HEK293 (cell line): Measurements from ENCODE around the gene ATP5F1D.

Experiments used
- CTCF ChIP-seq: fragments of 450-650 bp; formaldehyde crosslinking; IDR thresholded peaks from 2 replicates; pipeline ENCODE4 v1.5.1; 2016; ENCODE audit warnings: missing biosample characterization, missing genetic modification characterization
- KLF16 ChIP-seq: fragments of 450-650 bp; formaldehyde crosslinking; IDR thresholded peaks from 2 replicates; pipeline ENCODE4 v1.5.1; 2017; ENCODE audit warnings: missing biosample characterization, missing genetic modification characterization
- PRDM10 ChIP-seq: fragments of 450-650 bp; formaldehyde crosslinking; IDR thresholded peaks from 2 replicates; pipeline ENCODE4 v1.5.1; 2016; ENCODE audit warnings: missing biosample characterization, missing genetic modification characterization
- RBAK ChIP-seq: fragments of 450-650 bp; formaldehyde crosslinking; IDR thresholded peaks from 2 replicates; pipeline ENCODE4 v1.5.1; 2016; ENCODE audit warnings: missing biosample characterization, missing genetic modification characterization
- TSHZ1 ChIP-seq: fragments of 450-650 bp; formaldehyde crosslinking; IDR thresholded peaks from 2 replicates; pipeline ENCODE4 v1.5.1; 2016; ENCODE audit warnings: missing biosample characterization, missing genetic modification characterization, borderline replicate concordance
- YY1 ChIP-seq: fragments of 450-650 bp; formaldehyde crosslinking; IDR thresholded peaks from 2 replicates; pipeline ENCODE4 v1.5.1; 2018; ENCODE audit warnings: missing biosample characterization, missing genetic modification characterization
- ZNF132 ChIP-seq: fragments of 450-650 bp; formaldehyde crosslinking; IDR thresholded peaks from 2 replicates; pipeline ENCODE4 v1.5.1; 2017; ENCODE audit warnings: missing biosample characterization, missing genetic modification characterization, borderline replicate concordance
- ZNF133 ChIP-seq: fragments of 450-650 bp; formaldehyde crosslinking; IDR thresholded peaks from 2 replicates; pipeline ENCODE4 v1.5.1; 2016; ENCODE audit warnings: missing biosample characterization, missing genetic modification characterization
- ZNF416 ChIP-seq: fragments of 450-650 bp; formaldehyde crosslinking; IDR thresholded peaks from 2 replicates; pipeline ENCODE4 v1.5.1; 2016; ENCODE audit warnings: missing biosample characterization, missing genetic modification characterization
- ZNF560 ChIP-seq: fragments of 450-650 bp; formaldehyde crosslinking; IDR thresholded peaks from 2 replicates; pipeline ENCODE4 v1.5.1; 2017; ENCODE audit warnings: missing biosample characterization, missing genetic modification characterization, borderline replicate concordance
- ZNF580 ChIP-seq: fragments of 450-650 bp; formaldehyde crosslinking; IDR thresholded peaks from 2 replicates; pipeline ENCODE4 v1.5.1; 2016; ENCODE audit warnings: missing biosample characterization, missing genetic modification characterization
- ZNF639 ChIP-seq: fragments of 450-650 bp; formaldehyde crosslinking; IDR thresholded peaks from 2 replicates; pipeline ENCODE4 v1.5.1; 2016; ENCODE audit warnings: missing biosample characterization, missing genetic modification characterization
- ZNF677 ChIP-seq: fragments of 450-650 bp; IDR thresholded peaks from 2 replicates; pipeline ENCODE4 v1.5.0; 2018; ENCODE audit warnings: missing biosample characterization, mild to moderate bottlenecking, missing genetic modification characterization, moderate library complexity

GRCh38 chr19:1219786-1220476, 21.6 kb upstream of the ATP5F1D start:
- TF ChIP-seq CTCF (tag by site-specific recombination) (no peak), YY1 (tag by site-specific recombination) (no peak), ZNF677 (no peak), TSHZ1 (tag by site-specific recombination) (no peak), ZNF132 (tag by site-specific recombination) (no peak), ZNF580 (tag by site-specific recombination) (no peak), ZNF416 (tag by site-specific recombination) (no peak), PRDM10 (tag by site-specific recombination) (no peak), ZNF639 (tag by site-specific recombination) (no peak), RBAK (tag by site-specific recombination) (no peak), ZNF133 (tag by site-specific recombination) (no peak), KLF16 (tag by site-specific recombination) (no peak), ZNF560 (tag by site-specific recombination) (no peak)
